Uterus (tissue), 4 donors: ENCODE results near the gene MSMB. TPM values are rescaled to one million over a fixed set of nuclear protein-coding genes. Genes with fewer than 3 reads are reported as not detected.

Source experiments
- DNase-seq, 2 donors: peaks; one replicate each; pipeline ENCODE4 v3.0.0-alpha.2; 2019 to 2020
- H3K27ac ChIP-seq, 2 donors: fragments of 200-600 bp; sonication (generic); 1 replicate in 1 of 2; 2 replicates in 1 of 2; pipeline ENCODE4 v1.5.1; 2016 to 2018
- H3K27me3 ChIP-seq, 2 donors: fragments of 200-600 bp; sonication (generic); one replicate each; pipeline ENCODE4 v1.5.1; 2018 to 2019; ENCODE audit warnings: control low read depth in 1 of 2
- H3K36me3 ChIP-seq, 2 donors: fragments of 200-600 bp; sonication (generic); one replicate each; pipeline ENCODE4 v1.5.1; 2019; ENCODE audit warnings: control low read depth in 1 of 2
- H3K4me1 ChIP-seq, 2 donors: fragments of 200-600 bp; sonication (generic); one replicate each; pipeline ENCODE4 v1.5.1; 2018 to 2019; ENCODE audit warnings: control low read depth in 1 of 2
- H3K4me3 ChIP-seq, 2 donors: fragments of 200-600 bp; sonication (generic); 1 replicate in 1 of 2; 2 replicates in 1 of 2; pipeline ENCODE4 v1.5.1; 2018 to 2019; ENCODE audit warnings: mild to moderate bottlenecking in 1 of 2
- H3K9me3 ChIP-seq, 2 donors: fragments of 200-600 bp; sonication (generic); one replicate each; pipeline ENCODE4 v1.5.1; 2019; ENCODE audit warnings: control low read depth in 1 of 2
- POLR2A ChIP-seq, 2 donors: fragments of 450-650 bp; IDR thresholded peaks; one replicate each; pipeline ENCODE4 v1.6.1; 2016; ENCODE audit warnings: antibody characterized with exemption in 2 of 2, mild to moderate bottlenecking in 1 of 2, moderate library complexity in 1 of 2
- intact Hi-C: fragments of 100-400 bp; cut with DNase I; formaldehyde crosslinking; loops from one replicate; pipeline ENCODE4 v1.15.1; 2023; ENCODE audit warnings: low total_unique reads
- total RNA-seq, 4 donors: library from RNA; depleted of rRNA in 3 of 4; stranded (reverse); fragments of >200 nt in 3 of 4; gene quantifications; one replicate each; pipeline versions ENCODE4 v1.1.0 to v1.2.4, GENCODE V29; 2014 to 2023
- TF ChIP-seq, protein P1 (sequence below), 4 experiments: fragments of 200-600 bp in 2 of 4; fragments of 450-650 bp in 2 of 4; sonication (generic) in 2 of 4; IDR thresholded peaks; one replicate each; pipeline ENCODE4 v1.5.1; 2016 to 2019; ENCODE audit warnings: antibody characterized with exemption in 4 of 4, mild to moderate bottlenecking in 2 of 4, moderate library complexity in 1 of 4
- donor health status: DM: yes; HTN: yes; CAD: no.

The MSMB gene
- total RNA-seq, 4 donors from 2014 or later, result not detected

DNA sequence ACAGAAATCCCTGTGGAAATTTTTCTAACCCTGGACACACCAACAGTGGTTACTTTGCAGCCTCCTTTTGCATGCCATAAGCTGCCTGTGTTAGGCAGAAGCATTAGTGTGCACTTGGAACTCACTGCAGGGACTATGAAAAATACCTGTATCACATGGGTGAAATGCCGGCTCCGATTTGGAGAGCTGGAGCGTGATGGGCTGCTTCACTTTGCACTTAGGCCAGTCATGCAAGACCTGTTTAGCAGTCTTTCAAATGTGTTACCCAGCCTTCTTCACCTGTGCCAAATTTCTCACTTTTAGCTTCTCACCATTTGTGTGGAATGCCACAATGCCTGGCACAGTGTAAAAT lies 26.9 kb downstream of the MSMB start:
- intact Hi-C loops, result no loop called here
- no peaks in the 10 kb centered on the region for H3K27me3 ChIP-seq
- no peaks in the 10 kb centered on the region for H3K4me1 ChIP-seq
- H3K9me3 ChIP-seq, result no peaks in the 10 kb centered on the region
- TF ChIP-seq POLR2A (IDR thresholded peaks at IDR 0.05), result no peak
- TF ChIP-seq, protein P1, sequence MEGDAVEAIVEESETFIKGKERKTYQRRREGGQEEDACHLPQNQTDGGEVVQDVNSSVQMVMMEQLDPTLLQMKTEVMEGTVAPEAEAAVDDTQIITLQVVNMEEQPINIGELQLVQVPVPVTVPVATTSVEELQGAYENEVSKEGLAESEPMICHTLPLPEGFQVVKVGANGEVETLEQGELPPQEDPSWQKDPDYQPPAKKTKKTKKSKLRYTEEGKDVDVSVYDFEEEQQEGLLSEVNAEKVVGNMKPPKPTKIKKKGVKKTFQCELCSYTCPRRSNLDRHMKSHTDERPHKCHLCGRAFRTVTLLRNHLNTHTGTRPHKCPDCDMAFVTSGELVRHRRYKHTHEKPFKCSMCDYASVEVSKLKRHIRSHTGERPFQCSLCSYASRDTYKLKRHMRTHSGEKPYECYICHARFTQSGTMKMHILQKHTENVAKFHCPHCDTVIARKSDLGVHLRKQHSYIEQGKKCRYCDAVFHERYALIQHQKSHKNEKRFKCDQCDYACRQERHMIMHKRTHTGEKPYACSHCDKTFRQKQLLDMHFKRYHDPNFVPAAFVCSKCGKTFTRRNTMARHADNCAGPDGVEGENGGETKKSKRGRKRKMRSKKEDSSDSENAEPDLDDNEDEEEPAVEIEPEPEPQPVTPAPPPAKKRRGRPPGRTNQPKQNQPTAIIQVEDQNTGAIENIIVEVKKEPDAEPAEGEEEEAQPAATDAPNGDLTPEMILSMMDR (IDR thresholded peaks at IDR 0.05), result no peak
- no peak overlapping the region for H3K27ac ChIP-seq
- DNase-seq, result no peak
- no peaks in the 10 kb centered on the region for H3K36me3 ChIP-seq
- no peak overlapping the region for H3K4me3 ChIP-seq

DNA sequence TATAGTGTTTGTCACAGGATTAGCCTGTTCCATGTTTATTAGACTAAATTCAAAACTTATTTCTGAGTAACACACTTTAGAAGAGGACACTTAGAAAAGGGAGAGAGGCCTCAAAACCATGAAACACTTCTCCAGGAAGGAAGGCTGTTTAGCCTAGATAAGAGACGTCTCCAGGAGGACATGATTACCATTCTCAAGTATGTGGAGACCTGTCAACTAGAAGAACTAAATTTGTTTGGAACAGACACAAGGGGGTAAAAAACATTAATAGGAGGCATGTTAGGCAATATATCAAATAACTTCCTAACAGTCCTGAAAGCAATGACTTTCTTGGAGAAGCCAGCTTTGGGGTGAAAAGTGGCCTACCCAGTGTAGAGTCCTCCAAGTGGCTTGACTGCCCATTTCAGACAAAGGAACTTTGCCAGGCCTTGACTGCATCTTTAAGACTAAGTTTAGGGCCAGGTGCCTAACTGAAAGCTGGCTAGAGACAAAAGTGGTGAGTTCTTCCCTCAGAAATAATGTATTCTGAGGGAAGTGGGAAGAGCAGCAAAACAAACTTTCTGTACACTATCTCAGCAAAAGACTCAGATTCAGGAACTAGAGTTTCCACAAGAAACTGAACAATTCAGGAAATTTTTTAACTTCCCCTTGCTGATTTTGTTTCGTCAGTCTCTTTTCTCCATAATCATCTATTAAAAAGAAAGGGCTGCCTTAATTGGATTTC lies 27.5 kb downstream of the MSMB start:
- H3K4me1 ChIP-seq, result no peaks in the 10 kb centered on the region

DNA sequence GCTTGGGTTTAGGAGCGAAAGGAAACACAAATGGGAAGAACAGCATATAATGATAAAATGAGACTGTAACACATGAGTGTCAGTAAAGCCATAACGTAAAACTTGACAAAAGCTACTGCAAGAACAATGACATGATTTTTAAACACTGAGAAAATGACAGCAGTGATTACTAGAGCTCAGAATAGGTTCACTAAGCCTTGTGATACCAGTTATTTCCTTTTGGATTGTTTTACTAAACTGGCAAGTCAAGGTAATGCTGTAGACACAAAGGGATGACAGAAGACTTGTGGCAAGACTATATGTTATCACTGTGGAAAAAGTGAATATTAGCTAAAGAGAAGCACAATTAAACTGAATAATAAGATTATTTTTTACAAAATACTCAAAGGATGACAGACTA lies 28.3 kb downstream of the MSMB start:
- H3K36me3 ChIP-seq, result no peaks in the 10 kb centered on the region
- H3K4me3 ChIP-seq, result no peak overlapping the region
- H3K27me3 ChIP-seq, result no peaks in the 10 kb centered on the region
- no peak for DNase-seq
- H3K9me3 ChIP-seq, result no peaks in the 10 kb centered on the region
- intact Hi-C loops, result no loop called here
- H3K27ac ChIP-seq, result no peak overlapping the region
- TF ChIP-seq POLR2A (IDR thresholded peaks at IDR 0.05), result no peak
- TF ChIP-seq, protein P1 (IDR thresholded peaks at IDR 0.05), result no peak
- H3K4me1 ChIP-seq, result no peaks in the 10 kb centered on the region

More for the DNA sequence above, 27.5 kb downstream of the MSMB start:
- TF ChIP-seq, protein P1 (IDR thresholded peaks at IDR 0.05), result no peak
- TF ChIP-seq POLR2A (IDR thresholded peaks at IDR 0.05), result no peak
- intact Hi-C loops, result no loop called here
- Histone ChIP-seq H3K27ac (no peak overlapping the region), H3K27me3 (no peaks in the 10 kb centered on the region), H3K36me3 (no peaks in the 10 kb centered on the region), H3K9me3 (no peaks in the 10 kb centered on the region), H3K4me3 (no peak overlapping the region)
- no peak for DNase-seq

DNA sequence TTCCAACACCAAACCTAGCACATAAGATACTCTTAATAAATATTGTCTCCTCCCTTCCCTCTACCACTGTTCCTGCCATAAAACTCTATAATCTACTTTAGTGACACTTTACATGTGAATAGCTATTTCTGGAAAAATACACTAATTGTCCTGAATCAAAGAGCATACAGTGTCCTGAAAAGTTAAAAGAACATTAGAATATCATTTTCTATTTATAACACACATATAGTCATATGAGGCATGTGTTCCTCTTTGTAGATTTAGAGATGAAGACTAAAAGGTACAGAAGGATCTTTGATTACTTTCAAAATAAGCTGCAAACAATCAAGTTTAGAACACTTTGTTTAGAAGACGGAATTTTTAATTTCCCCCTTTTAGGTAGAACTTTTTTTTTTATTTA lies 29.3 kb downstream of the MSMB start:
- Histone ChIP-seq H3K27me3 (no peaks in the 10 kb centered on the region), H3K36me3 (no peaks in the 10 kb centered on the region), H3K27ac (no peak overlapping the region), H3K4me1 (no peaks in the 10 kb centered on the region), H3K4me3 (no peak overlapping the region), H3K9me3 (no peaks in the 10 kb centered on the region)
- TF ChIP-seq POLR2A (IDR thresholded peaks at IDR 0.05), result no peak
- TF ChIP-seq, protein P1 (IDR thresholded peaks at IDR 0.05), result no peak
- DNase-seq, result no peak
- intact Hi-C loops, result no loop called here

DNA sequence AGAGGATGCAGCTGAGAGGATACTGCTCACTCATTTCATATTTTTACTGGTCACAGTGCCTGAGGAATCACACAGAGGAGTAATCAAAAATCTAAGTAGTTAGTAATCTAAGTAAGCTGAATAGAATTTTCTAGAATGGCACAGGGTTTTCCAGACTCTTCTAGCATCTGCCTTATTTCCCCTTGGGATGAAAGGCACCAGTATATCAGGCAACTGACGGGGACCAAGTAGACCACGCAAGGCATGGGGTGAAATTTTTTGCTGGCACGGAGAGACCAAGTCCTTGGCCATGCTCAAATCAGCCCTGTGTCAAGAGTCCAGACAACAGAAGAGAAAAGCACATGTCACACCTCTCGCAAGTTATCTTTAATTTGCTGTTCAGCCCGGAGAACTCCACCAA lies 29.9 kb downstream of the MSMB start:
- H3K9me3 ChIP-seq, result no peaks in the 10 kb centered on the region
- intact Hi-C loops, result no loop called here
- H3K4me1 ChIP-seq, result no peaks in the 10 kb centered on the region
- H3K4me3 ChIP-seq, result no peak overlapping the region
- no peaks in the 10 kb centered on the region for H3K27me3 ChIP-seq
- no peak for TF ChIP-seq POLR2A (IDR thresholded peaks at IDR 0.05)
- no peaks in the 10 kb centered on the region for H3K36me3 ChIP-seq
- no peak overlapping the region for H3K27ac ChIP-seq
- no peak for DNase-seq
